Activated T-cell treated with anti-CD3 and anti-CD28 coated beads for 48 hours (primary cell): Measurements from ENCODE around the gene FUT2.

Source experiments
- DNase-seq: peaks from one replicate; pipeline ENCODE4 v3.0.0-alpha.2; 2020; ENCODE audit warnings: low read depth

FUT2 gene

DNA sequence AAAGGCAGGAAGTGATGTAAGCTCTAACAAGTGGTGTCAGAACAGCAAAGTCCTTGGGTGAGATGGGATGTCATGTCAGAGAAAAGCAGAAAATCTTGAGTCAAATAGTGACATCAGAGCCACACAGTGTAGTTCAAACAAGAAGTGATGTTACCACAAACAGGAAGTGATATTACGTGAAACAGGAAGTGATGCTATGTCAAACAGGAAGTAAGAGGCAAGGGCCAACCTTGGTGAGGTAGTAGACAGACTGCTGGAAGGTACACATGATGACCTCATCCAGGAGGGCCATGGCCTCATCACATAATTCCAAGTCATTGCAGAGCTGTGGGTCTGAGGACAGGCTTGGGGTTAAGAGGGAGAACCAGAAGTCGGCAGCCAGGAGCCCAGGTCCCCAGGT, 30.8 kb downstream of the FUT2 start:
- no peak for DNase-seq

DNA sequence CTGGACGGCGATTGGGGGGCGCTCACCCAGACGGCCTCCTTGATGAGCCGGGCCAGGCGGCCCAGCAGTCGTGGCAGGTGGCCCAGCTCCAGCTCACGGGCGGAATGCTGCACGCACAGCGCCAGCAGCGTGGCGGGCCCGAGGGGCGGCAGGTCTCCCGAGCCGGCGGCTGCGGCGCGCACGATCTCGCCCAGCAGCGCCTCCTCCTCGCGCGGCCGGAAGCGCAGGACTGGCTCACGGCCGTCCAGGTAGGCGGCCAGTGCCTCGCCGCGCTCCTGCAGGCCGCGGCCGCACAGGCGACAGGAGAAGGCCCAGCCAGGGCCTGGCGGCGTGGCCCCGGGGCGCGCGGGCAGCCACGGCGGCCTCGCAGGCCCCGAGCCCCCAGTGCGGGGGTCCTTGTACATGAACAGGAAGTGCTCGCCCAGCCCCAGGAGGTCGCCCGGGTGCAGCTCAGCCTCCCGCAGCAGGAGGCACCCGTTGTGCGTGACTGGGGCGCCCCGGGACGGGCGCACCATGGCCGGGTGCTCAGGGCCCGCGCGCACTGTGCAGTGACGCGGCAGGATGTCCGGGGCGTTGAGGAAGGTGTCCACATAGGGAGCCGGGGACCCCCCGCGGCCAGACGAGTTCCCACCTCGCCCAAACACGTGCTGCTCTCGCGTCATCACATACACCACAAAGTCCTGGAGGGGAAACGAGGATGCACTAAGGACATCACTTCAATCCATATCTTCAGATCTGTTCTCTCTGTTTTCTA, 33.3 kb downstream of the FUT2 start:
- DNase-seq: no peak

GRCh38 chr19:48731452-48731851, 35.7 kb downstream of the FUT2 start:
- DNase-seq: no peak

GRCh38 chr19:48734625-48735024, 38.9 kb downstream of the FUT2 start:
- no peak for DNase-seq

- no peak for DNase-seq
These were observed 39.4 kb downstream of the FUT2 start for GRCh38 chr19:48735031-48735615.

- no peak for DNase-seq
These were observed 41.7 kb downstream of the FUT2 start for GRCh38 chr19:48737360-48737998.

DNA sequence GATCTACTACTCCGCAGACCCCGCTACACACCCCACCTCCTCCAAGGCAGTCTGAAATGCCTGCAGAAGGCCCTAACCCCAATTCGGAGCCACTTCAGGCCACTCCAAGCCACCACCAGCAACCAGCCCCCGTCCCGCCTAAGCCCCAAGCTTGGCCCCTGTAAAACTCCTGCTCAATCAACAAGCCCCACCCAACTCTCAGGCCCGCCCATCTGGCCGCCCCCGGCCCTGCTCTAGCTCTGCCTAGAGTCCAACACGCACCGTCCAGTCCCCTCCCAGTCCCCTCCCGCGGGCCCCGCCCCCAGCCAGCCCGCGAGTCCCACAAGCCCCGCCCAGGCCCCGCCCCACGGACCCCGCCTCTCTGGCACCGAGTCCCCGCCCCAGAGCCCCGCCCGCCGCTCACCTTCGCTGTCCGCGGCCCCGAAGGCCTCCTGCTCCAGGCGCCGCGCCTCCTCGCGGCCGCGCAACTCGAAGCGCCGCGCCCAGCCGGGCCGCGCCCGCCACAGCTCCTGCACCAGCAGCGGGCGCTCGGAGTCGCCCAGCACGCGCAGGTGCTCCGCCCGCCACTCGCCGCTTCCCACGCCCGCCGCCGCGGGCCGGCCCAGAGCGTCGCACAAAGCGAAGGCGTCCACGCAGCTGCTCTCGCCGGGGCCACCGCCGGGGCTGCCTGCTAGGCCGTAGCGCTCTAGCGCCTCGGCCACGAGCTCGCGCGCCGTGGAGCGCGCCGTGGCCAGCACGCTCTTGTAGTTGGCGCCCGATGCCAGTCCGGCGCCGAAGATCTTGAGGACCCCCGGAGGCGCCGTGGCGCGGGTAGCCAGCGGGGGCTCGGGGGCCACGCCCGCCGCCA, 43.0 kb downstream of the FUT2 start:
- peak; percentile 95 for DNase-seq

DNA sequence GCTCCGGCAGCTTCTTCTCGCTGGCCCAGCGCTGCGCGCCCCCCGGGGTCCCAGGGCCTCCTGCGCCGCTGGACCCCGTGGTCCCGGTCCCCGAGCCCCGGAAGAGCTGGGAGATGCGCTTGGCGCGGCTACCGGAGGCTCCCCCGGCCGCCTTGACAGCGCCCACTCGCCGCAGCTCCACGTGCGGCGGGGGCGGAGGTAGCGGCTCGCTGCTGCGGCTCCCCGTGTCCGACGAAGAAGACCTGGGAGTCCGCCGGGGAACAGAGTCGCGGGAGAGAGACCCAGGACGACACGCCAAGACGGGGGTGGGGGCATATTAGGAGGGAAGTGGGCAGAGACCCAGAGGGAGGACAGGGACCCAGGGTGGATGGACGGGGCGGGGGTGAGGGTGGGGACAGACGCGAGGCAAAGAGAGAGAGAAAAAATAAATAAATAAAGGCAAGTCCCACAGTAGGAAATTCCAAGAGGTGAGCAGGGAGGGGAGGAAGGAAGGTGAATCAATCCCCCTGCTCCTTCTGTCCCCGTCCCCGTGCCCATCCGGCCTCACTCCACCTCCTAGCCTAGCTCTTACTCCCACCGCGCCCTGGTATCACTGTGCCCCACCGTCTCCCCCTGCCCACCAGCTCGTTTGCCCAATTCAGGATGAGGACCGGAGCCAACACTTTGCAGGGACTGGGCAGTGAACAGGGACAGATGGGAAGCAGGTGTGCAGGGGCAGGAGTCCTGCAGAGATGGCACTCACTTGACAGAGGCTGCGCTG, 43.8 kb downstream of the FUT2 start:
- no peak for DNase-seq

GRCh38 chr19:48740164-48740972, 44.6 kb downstream of the FUT2 start, which contains the start of gene RASIP1:
TSS of gene RASIP1 (minus strand) at chr19:48740610. CDS start at chr19:48740282, 328 bp downstream.
- no peak for DNase-seq

DNA sequence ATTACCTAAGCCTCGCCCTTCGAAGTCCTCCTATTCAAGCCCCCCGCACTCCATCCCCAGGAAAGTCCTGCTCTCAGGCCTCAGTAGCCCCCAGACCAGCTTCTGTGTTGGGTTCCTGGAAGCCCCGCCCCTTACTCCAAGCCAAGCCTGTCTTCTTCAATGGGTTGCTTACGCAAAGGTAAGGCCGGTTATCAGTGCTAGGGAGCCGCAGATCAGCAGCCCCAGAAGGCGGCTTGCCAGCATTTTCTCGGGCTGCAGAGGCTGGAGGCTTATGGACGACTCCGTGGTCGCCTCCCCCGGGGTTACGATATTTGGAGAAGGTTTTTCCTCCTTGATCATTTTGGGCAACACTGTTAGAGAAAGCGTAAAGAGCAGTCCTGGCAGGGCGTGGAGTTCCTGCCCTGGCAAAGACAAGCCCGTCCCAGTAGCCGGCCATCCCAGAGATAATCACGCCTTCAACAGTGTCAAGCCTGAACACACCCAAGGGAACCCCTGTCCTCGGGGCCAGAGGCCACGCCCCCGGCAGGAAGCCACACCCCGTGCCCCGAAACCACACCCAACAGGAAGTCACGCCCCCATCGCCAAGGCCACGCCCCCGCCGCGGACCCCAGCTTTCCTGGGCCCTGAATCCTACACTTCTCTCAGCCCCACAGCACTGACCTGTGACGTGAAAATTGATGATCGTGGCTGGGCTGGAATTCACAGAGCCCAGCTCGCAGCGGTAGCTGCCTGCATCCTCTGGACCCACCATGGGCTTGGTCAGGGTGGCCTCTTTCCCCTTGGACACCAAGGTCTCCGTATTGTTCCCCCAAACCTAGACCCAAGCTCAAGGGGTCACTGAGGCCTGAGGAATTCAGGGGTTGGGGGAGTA, 45.6 kb downstream of the FUT2 start:
- no peak for DNase-seq

GRCh38 chr19:48742096-48742495, 46.3 kb downstream of the FUT2 start:
- no peak for DNase-seq

DNA sequence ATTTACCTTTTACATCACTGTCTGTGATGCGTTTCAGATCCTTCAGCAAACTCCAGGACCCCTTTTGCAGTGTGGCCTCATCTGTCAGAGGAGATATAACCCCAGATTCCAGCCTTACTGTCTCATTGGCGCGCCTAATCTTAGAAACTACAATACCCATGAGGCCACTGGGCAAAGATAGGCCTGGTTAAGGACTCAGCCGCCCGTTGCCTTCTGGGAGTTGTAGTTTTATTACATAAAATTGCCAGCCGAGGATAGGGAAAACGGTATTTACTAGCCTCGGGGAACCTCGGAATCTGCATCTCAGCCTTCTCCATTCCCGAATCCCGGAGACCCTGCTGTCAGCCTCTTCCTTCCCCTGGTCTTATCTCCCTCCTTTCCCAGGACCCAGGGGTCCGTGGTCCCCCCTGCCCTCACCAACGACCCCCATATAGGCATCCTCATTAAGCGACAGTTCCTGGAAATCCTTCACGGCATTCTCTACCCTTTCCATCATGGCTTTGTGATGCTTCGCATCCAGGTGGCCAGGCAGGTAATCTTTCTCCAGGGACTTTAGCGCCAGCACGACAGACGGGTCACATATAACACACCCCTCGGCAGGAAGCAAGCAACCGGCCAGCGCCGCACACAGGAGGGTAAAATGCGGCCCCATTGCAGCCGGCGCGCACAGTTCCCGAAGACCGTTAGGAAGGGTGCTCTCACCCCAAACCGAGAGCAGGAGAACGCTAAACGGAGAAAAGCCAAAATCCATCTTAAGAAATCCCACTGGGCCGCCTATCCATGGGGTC, 49.6 kb downstream of the FUT2 start:
- DNase-seq: no peak

DNA sequence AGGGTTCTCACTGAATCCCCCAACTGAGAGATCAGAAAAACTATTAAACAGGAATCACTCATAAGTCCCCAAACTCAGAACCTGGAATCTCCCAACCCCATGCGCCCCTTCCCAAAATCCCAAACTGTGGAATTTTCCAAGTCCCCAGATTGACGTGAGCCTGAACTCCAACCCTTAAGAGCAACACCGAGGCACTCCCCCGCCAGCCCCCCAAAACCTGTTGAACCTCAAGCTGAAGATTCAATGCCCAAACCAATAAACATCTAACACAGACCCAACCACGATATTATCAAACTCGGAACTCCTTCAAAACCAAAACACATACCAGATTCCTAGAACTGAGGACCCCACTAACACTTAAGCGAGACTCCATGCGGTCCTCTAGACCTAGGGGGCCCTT, 50.3 kb downstream of the FUT2 start:
- DNase-seq: no peak

DNA sequence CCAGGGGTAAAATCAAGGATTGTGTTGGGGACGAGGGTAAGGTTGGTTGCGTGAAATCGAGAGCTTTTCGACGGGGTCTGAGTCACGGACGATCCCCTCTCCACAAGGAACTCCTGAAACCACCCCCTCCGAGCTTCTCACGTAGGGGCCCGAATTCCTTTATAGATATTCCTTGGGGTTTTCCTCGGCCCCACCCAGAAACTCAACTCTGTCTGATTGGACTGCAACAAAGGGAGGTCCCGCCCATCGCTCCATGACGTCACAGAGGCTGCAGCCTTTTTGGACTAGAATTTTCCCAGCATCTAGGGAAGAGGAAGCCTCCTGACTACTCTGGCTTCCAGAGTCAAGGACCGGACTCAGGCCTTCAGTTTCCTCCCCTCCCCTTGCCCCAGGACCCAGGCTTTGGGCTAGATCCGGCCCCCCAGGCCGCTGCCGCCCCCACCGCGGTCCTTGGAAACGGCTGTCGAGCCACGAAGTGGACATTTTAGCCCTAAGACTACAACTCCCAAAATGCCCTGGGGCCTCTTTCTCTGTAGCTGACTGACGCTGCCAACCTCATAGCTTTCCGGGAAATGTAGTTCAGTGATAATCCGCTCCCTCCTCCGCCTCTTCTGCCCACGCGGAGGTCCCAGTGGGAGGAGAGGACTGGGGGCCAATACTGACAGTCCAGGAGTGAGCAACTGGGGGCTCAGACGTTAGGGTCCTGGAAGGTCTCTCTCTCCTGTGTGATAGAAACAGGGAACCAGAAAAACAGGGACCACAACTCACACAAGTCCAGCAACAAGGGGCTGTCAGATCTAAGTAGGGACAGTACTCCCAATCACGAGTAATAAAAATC, 51.2 kb downstream of the FUT2 start, which contains the start of gene IZUMO1:
Gene IZUMO1 (minus strand): TSS at position 172 of the 838 bp plus-strand sequence. CDS start 1,050 bp downstream, outside the sequence.
- peak; percentile 45 for DNase-seq

GRCh38 chr19:48749571-48750198, 53.9 kb downstream of the FUT2 start:
- DNase-seq: no peak

DNA sequence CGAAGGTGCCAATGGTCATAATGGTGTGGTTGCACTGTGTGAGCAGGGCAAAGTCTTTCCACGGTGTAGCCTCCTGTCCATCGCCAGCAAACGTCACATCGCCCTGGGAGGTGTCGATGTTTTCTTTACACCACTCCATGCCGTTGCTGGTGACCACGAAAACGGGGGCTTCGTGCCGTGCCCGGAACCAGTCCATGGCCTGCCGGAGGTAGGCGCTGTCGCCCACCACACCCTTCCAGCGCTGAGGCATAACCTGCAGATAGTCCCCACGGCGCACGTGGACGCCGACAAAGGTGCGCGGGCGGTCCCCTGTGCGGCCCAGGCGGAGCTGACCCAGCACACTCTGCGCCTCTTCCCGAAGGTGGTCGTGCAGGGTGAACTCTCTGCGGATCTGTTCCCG, 54.6 kb downstream of the FUT2 start:
- DNase-seq: no peak

DNA sequence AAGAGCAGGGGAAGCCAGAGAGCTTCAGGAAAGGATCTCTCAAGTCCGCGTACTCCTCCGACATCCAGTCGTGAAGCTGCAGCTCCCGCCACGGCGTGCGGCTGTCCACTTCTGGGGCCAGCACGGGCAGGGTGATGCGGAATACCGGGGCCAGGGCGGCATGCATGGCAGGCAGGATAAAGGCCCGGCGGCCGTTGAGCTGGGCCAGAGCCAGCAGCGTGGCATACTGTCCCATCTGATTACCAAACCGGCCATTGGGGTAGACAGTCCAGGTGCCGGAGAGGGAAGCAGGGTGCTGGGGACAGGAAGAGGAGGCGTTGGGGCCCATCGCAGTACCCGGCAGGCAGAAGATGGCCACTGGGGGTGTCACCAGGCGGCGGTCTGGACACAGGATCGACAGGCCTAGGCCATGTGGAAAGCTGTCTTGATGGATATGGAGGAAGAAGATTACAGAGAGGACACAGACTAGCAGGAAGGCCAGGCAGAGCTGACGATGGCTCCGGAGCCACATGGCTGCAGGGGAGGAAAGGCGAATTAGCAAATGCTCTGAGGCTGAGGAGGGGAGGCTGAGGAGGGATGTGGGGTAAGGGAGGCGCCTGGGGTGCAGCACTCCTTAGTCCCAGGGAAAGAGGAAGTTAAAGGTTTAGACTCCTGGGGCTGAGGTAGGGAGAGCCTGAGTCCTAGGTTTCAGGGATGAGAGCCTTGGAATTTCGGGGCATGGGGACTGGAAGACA, 55.2 kb downstream of the FUT2 start:
- no peak for DNase-seq
